NCI-H748 (cell line): ENCODE data around the gene MUC3A.
A peak's percentile ranks its signal among the peaks of the same experiment; 100 is the strongest.

Experiments
- DNase-seq: peaks from one replicate; lab custom pipeline; 2025; ENCODE audit not compliant: unreplicated experiment; lab: John Stamatoyannopoulos, UW

Gene MUC3A

DNA sequence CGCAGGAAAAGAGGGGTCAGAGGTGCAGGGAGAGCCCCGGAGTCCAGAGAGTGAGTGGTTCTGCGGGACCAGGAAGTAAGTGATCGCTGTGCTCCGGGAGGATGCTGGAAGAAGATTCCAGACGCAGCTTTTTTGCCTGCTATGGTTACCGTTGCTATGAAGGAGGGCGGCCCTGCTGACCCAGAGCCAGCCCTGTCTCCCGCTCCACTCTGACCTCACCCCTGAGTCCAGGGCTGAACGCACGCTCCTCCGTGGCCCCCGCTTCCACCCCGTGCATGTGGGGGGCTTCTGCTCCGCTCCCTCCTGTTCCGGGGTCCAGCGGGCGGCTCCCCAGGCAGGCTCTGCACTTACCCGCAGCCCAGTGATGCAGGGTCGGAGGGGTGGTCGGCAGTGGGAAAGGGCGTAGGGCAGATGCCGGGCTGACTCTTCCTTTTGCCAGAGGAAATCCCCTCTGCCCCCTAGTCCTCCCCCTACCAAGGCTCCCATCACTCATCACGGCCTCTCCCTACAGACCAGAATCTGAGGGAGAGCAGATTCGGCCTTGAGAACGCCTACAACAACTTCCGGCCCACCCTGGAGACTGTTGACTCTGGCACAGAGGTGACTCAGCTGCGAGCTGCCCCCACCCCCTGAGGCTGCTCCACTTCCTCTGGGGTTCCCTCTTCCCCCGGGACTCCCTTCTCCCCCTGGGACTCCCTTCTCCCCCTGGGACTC is 67.9 kb downstream of the MUC3A start:
- peak; percentile 70 for DNase-seq
